AG04450 (cell line): ENCODE measurements around the gene CABP4. TPM values are rescaled to one million over a fixed set of nuclear protein-coding genes. Genes with fewer than 3 reads are reported as not detected.

Experiments used
- CTCF ChIA-PET: fragments of 300-600, 350-600 bp; formaldehyde crosslinking; extraction: SDS; loops from one replicate; lab custom pipeline; 2022; ENCODE audit warnings: antibody characterized with exemption, inconsistent platforms; lab: Charles Lee
- POLR2A ChIA-PET: fragments of 350-600 bp; formaldehyde crosslinking; extraction: SDS; loops from one replicate; lab custom pipeline; 2021; ENCODE audit warnings: antibody characterized with exemption, inconsistent platforms; lab: Yijun Ruan, JAX
- DNase-seq: peaks from one replicate; pipeline ENCODE4 v3.0.0-alpha.2; 2011; ENCODE audit warnings: low read depth, low spot score
- H3K27ac ChIP-seq: one replicate; pipeline ENCODE4 v1.5.1; 2012; ENCODE audit warnings: low read depth, low read length, control low read depth
- H3K27me3 ChIP-seq: one replicate; pipeline ENCODE4 v1.6.0; 2012; ENCODE audit warnings: low read length; ENCODE audit not compliant: control insufficient read depth, insufficient read depth
- H3K4me3 ChIP-seq: 2 replicates; pipeline ENCODE4 v1.5.1; 2011; ENCODE audit warnings: mild to moderate bottlenecking, low read depth, low read length, control low read depth
- H3K9me3 ChIP-seq: 2 replicates; pipeline ENCODE4 v1.5.1; 2012; ENCODE audit warnings: low read length; ENCODE audit not compliant: control insufficient read depth, insufficient read depth
- polyA minus RNA-seq: library from RNA; depleted of rRNA, polyadenylated mRNA; stranded (reverse); fragments of >200 nt; gene quantifications from 2 replicates; pipeline ENCODE4 v1.2.3, GENCODE V29; 2011; rRNA and poly(A)+ RNA removed
- polyA plus RNA-seq: library from polyadenylated mRNA; depleted of rRNA; stranded (reverse); fragments of >200 nt; gene quantifications from 2 replicates; pipeline ENCODE4 v1.2.3, GENCODE V29; 2011; rRNA removed
- TF ChIP-seq, protein P1 (sequence below): IDR thresholded peaks from 2 replicates; pipeline ENCODE4 v1.5.1; 2011; ENCODE audit warnings: low read depth, low read length, control low read depth, inconsistent platforms

The CABP4 gene
- polyA plus RNA-seq (not detected in 2 replicates), polyA minus RNA-seq (not detected in 2 replicates)

GRCh38 chr11:67455054-67455453, at the start of gene CABP4:
TSS of gene CABP4 (plus strand) at chr11:67455354. CDS start at chr11:67455424, 70 bp downstream.
- POLR2A ChIA-PET, result interaction anchor here (0.6 kb wide), 1 partner anchor 346 kb away, joined by 4 read pairs; no protein-coding TSS in a partner anchor
- no peak for DNase-seq
- Histone ChIP-seq H3K4me3 (no peak within 1 kb of the TSS), H3K27me3 (peaks cover 21% of the 10 kb centered on the region), H3K27ac (no peak within 1 kb of the TSS), H3K9me3 (no peaks in the 10 kb centered on the region; the same call in 1 of the 2 replicates)
- CTCF ChIA-PET, result no interaction called here
- TF ChIP-seq, protein P1, sequence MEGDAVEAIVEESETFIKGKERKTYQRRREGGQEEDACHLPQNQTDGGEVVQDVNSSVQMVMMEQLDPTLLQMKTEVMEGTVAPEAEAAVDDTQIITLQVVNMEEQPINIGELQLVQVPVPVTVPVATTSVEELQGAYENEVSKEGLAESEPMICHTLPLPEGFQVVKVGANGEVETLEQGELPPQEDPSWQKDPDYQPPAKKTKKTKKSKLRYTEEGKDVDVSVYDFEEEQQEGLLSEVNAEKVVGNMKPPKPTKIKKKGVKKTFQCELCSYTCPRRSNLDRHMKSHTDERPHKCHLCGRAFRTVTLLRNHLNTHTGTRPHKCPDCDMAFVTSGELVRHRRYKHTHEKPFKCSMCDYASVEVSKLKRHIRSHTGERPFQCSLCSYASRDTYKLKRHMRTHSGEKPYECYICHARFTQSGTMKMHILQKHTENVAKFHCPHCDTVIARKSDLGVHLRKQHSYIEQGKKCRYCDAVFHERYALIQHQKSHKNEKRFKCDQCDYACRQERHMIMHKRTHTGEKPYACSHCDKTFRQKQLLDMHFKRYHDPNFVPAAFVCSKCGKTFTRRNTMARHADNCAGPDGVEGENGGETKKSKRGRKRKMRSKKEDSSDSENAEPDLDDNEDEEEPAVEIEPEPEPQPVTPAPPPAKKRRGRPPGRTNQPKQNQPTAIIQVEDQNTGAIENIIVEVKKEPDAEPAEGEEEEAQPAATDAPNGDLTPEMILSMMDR, result no peak

- Histone ChIP-seq H3K4me3 (no peak overlapping the region), H3K9me3 (peaks cover 3% of the 10 kb centered on the region; the same call in 1 of the 2 replicates), H3K27me3 (peaks cover 20% of the 10 kb centered on the region), H3K27ac (no peak overlapping the region)
- TF ChIP-seq, protein P1, result no peak
- CTCF ChIA-PET, result no interaction called here
- POLR2A ChIA-PET, result no interaction called here
- no peak for DNase-seq
Measured at GRCh38 chr11:67405688-67406339, 49.3 kb upstream of the CABP4 start.

DNA sequence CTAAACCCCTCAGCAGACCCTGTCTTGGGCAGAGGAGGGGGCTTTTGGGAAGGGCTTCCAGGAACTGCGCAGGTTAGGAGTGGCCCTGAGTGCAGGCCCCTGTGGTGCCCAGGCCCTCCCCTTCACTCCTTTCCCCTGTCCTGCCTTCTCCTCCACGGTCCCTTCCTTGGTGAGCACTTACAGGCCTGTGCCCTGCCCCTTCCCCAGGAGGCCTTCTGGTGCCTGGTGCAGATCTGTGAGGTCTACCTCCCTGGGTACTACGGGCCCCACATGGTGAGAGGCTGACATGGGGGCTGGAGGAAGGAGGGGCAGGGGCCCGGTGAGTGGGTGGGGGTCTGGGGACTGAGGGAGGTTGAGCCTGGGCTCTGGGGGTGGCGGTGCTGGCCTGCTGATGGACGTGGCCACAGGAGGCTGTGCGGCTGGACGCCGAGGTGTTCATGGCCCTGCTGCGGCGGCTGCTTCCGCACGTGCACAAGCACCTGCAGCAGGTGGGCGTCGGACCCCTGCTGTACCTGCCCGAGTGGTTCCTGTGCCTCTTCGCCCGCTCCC, 48.7 kb upstream of the CABP4 start:
- TF ChIP-seq, protein P1, result no peak
- no peak for DNase-seq
- CTCF ChIA-PET, result no interaction called here
- Histone ChIP-seq H3K9me3 (no peaks in the 10 kb centered on the region; the same call in 1 of the 2 replicates), H3K27ac (no peak overlapping the region), H3K27me3 (peaks cover 21% of the 10 kb centered on the region), H3K4me3 (no peak overlapping the region)
- POLR2A ChIA-PET, result no interaction called here

- H3K27ac ChIP-seq, result no peak overlapping the region
- TF ChIP-seq, protein P1, result no peak
- peaks cover 24% of the 10 kb centered on the region for H3K27me3 ChIP-seq
- DNase-seq, result no peak
- CTCF ChIA-PET, result no interaction called here
- no peak overlapping the region for H3K4me3 ChIP-seq
- no peaks in the 10 kb centered on the region; the same call in 1 of the 2 replicates for H3K9me3 ChIP-seq
- POLR2A ChIA-PET, result interaction anchor here (1.1 kb wide), 1 partner anchor 1506 kb away, joined by 4 read pairs; no protein-coding TSS in a partner anchor
Measured at GRCh38 chr11:67406969-67407687, 48.0 kb upstream of the CABP4 start.
